ENCODE measurements around the gene TTC32. TPM values are rescaled to one million over a fixed set of nuclear protein-coding genes. Genes with fewer than 3 reads are reported as not detected.
"Not testable (repeated sequence)": the region's sequence is repeated elsewhere in the genome, so short reads cannot be mapped to it uniquely, and the experiment has no call there.

The TTC32 gene
- total RNA-seq, 1 donor from 2014 or later: 9.4 TPM

GRCh38 chr2:19899985-19900930, 1.5 kb downstream of the TTC32 start:
- peak; percentile 41 for DNase-seq

- no peak for DNase-seq
Observed at GRCh38 chr2:19898592-19899329, 3.0 kb downstream of the TTC32 start.

GRCh38 chr2:19897623-19898245, 4.0 kb downstream of the TTC32 start:
- no peak for DNase-seq

GRCh38 chr2:19895535-19895934, 6.2 kb downstream of the TTC32 start:
- DNase-seq: peak; percentile 13

GRCh38 chr2:19894134-19894792, 7.5 kb downstream of the TTC32 start:
- DNase-seq: no peak

GRCh38 chr2:19893520-19894133, 8.2 kb downstream of the TTC32 start:
- no peak for DNase-seq

GRCh38 chr2:19891971-19892370, 9.8 kb downstream of the TTC32 start:
- DNase-seq: peak; percentile 63

- DNase-seq: no peak
Observed at GRCh38 chr2:19890104-19890503, 11.7 kb downstream of the TTC32 start.

GRCh38 chr2:19888831-19889230, 13.0 kb downstream of the TTC32 start:
- no peak for DNase-seq

GRCh38 chr2:19887510-19887909, 14.3 kb downstream of the TTC32 start:
- DNase-seq: no peak

- no peak for DNase-seq
Observed at GRCh38 chr2:19886261-19886660, 15.5 kb downstream of the TTC32 start.

GRCh38 chr2:19885791-19886190, 16.0 kb downstream of the TTC32 start:
- DNase-seq: no peak

- no peak for DNase-seq
Observed at GRCh38 chr2:19883971-19884720, 17.6 kb downstream of the TTC32 start.

GRCh38 chr2:19883486-19883885, 18.3 kb downstream of the TTC32 start:
- DNase-seq: no peak

GRCh38 chr2:19882286-19882685, 19.5 kb downstream of the TTC32 start:
- DNase-seq: no peak

GRCh38 chr2:19881908-19882265, 19.9 kb downstream of the TTC32 start:
- no peak for DNase-seq

- no peak for DNase-seq
Observed at GRCh38 chr2:19881221-19881907, 20.4 kb downstream of the TTC32 start.

- not testable (repeated sequence) for DNase-seq
Observed at GRCh38 chr2:19880191-19880590, 21.6 kb downstream of the TTC32 start.

- DNase-seq: no peak
Observed at GRCh38 chr2:19879120-19879519, 22.7 kb downstream of the TTC32 start.

- DNase-seq: no peak
Observed at GRCh38 chr2:19878268-19879046, 23.3 kb downstream of the TTC32 start.

Data from dermis blood vessel endothelial cell (primary cell).